Activated T-helper 2 cell treated with anti-CD3 and anti-CD28 coated beads, Interferon-gamma antibody, Interleukin-2, Interleukin-4, amounts not matched to agents 10 μg/mL and 5 μg/mL and 100 μg/mL, durations not matched to agents 14 hours and 24 hours and 36 hours (primary cell): ENCODE measurements around the gene ADH4. TPM values are rescaled to one million over a fixed set of nuclear protein-coding genes. Genes with fewer than 3 reads are reported as not detected.
"Not testable (repeated sequence)": the region's sequence is repeated elsewhere in the genome, so short reads cannot be mapped to it uniquely, and the experiment has no call there.

Experiments
- DNase-seq: peaks from one replicate; pipeline ENCODE4 v3.0.0; 2021; ENCODE audit warnings: low spot score
- H3K27ac Mint-ChIP-seq: one replicate; pipeline ENCODE4 v1.8.0; 2021; ENCODE audit warnings: mixed read lengths
- H3K27me3 Mint-ChIP-seq: one replicate; pipeline ENCODE4 v1.8.0; 2021; ENCODE audit warnings: low read depth, mixed read lengths
- H3K36me3 Mint-ChIP-seq: one replicate; pipeline ENCODE4 v1.8.0; 2021; ENCODE audit warnings: low read depth, mixed read lengths
- H3K4me1 Mint-ChIP-seq: one replicate; pipeline ENCODE4 v1.8.0; 2021; ENCODE audit warnings: low read depth, mixed read lengths
- H3K4me3 Mint-ChIP-seq: one replicate; pipeline ENCODE4 v1.8.0; 2021; ENCODE audit warnings: low read depth, mild to moderate bottlenecking, moderate library complexity, mixed read lengths
- H3K9me3 Mint-ChIP-seq: one replicate; pipeline ENCODE4 v1.8.0; 2021; ENCODE audit warnings: mixed read lengths
- intact Hi-C: fragments of 100-400 bp; cut with micrococcal nuclease; formaldehyde crosslinking; loops from one replicate; pipeline ENCODE4 v1.15.1; 2023
- total RNA-seq: library from RNA; stranded (reverse); gene quantifications from 2 replicates; pipeline ENCODE4 v1.2.3, GENCODE V29; 2022

The ADH4 gene
- not detected in 2 replicates for total RNA-seq

DNA sequence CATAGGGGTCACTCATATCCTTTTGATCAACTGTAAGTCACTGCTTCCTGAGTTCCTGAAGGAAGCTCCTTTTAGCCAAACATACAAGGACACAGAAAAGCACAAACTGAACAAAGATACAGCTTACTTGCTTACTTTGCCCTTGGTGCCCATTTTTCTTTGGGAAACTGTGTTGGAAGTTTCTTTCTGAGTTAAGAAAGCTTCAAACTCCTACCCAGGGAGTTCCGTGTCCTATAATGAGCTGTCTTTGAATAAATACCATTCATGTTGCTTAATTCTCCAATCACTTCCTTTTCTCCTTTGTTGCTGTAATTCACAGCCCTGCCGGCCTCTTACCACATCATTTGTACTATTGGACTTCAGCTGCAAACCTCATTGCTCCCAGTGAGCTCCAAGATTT is at the start of gene ADH4:
Gene ADH4 (minus strand): TSS at position 228 of the 400 bp plus-strand sequence. CDS start 75 bp downstream, at position 153.
- H3K4me3 Mint-ChIP-seq: no peak within 1 kb of the TSS
- H3K36me3 Mint-ChIP-seq: no peaks in the 10 kb centered on the region
- peaks cover 5% of the 10 kb centered on the region for H3K27me3 Mint-ChIP-seq
- H3K9me3 Mint-ChIP-seq: no peaks in the 10 kb centered on the region
- no peak for DNase-seq
- no peaks in the 10 kb centered on the region for H3K4me1 Mint-ChIP-seq
- intact Hi-C loops: no loop called here
- no peak within 1 kb of the TSS for H3K27ac Mint-ChIP-seq

DNA sequence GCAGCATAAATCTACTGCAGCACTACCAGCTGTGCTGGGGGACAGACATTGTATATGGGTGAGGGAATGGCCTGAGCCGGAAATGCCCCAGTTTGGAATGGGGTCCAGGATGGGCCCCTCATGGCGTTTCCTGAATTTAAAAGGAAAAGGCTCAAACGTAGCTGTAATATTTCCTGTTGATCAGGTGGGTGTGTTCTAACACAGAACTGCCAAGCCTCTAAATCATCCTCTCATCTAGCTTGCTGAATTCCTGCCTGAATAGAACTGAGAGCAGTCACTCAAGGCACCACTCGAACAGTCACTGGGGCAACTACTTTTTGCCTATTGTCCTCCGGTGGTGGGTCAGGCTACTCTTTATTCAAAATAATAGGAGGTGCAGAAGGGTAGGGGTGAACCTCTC is 46.2 kb upstream of the ADH4 start:
- Mint-ChIP-seq H3K36me3 (no peaks in the 10 kb centered on the region), H3K4me1 (no peaks in the 10 kb centered on the region), H3K27ac (no peak overlapping the region), H3K9me3 (peaks cover 17% of the 10 kb centered on the region), H3K27me3 (no peaks in the 10 kb centered on the region), H3K4me3 (no peak overlapping the region)
- intact Hi-C loops: no loop called here
- no peak for DNase-seq

DNA sequence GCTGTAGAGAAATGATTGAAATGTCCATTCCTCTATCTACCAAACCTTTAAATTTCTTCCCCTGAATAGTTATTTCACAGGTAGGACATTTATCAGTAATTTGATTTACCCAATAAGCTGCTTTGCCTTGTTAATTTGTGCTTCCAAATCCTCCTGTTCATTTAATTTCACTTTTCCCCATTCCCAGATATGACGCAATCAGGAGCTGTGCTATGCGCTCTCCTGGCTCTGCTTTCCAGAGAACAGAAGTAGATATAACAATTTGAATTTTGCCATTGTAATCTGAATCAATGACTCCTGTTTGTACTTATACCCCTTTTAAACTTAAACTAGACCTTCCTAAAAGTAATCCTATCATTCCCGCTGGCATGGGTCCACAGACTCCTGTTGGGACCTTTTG is 45.8 kb upstream of the ADH4 start:
- peaks cover 17% of the 10 kb centered on the region for H3K9me3 Mint-ChIP-seq
- H3K27ac Mint-ChIP-seq, H3K4me3 Mint-ChIP-seq, H3K36me3 Mint-ChIP-seq, intact Hi-C loops, DNase-seq, H3K4me1 Mint-ChIP-seq, H3K27me3 Mint-ChIP-seq: not testable (repeated sequence)

- Mint-ChIP-seq H3K4me1 (no peaks in the 10 kb centered on the region), H3K36me3 (no peaks in the 10 kb centered on the region), H3K27me3 (no peaks in the 10 kb centered on the region), H3K4me3 (no peak overlapping the region), H3K9me3 (peaks cover 17% of the 10 kb centered on the region), H3K27ac (no peak overlapping the region)
- no peak for DNase-seq
- intact Hi-C loops: no loop called here
These were observed 41.9 kb upstream of the ADH4 start for GRCh38 chr4:99186029-99186428.

DNA sequence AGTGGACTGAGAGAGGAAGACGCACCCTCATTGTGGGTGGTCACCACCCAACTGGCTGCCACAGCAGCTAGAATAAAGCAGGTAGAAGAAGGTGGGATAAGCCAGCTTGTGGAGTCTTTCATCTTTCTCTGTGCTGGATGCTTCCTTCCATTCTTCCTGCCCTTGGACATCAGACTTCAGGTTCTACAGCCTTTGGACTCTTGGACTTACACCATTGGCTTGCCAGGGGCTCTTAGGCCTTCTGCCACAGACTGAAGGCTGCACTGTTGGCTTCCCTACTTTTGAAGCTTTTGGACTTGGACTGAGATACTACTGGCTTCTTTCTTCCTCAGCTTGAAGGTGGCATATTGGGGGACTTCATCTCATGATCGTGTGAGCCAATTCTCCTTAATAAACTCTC is 41.5 kb upstream of the ADH4 start:
- no peak for DNase-seq
- peaks cover 13% of the 10 kb centered on the region for H3K9me3 Mint-ChIP-seq
- intact Hi-C loops: no loop called here
- no peaks in the 10 kb centered on the region for H3K36me3 Mint-ChIP-seq
- H3K27me3 Mint-ChIP-seq: no peaks in the 10 kb centered on the region
- no peak overlapping the region for H3K27ac Mint-ChIP-seq
- no peaks in the 10 kb centered on the region for H3K4me1 Mint-ChIP-seq
- H3K4me3 Mint-ChIP-seq: no peak overlapping the region

- no peak for DNase-seq
- Mint-ChIP-seq H3K9me3 (no peaks in the 10 kb centered on the region), H3K4me1 (no peaks in the 10 kb centered on the region), H3K4me3 (no peak overlapping the region), H3K27ac (no peak overlapping the region), H3K36me3 (no peaks in the 10 kb centered on the region), H3K27me3 (no peaks in the 10 kb centered on the region)
- intact Hi-C loops: no loop called here
These were observed 36.4 kb upstream of the ADH4 start for GRCh38 chr4:99180382-99181070.

- Mint-ChIP-seq H3K4me1 (no peaks in the 10 kb centered on the region), H3K36me3 (no peaks in the 10 kb centered on the region), H3K4me3 (no peak overlapping the region), H3K27ac (no peak overlapping the region), H3K9me3 (peaks cover under 1% of the 10 kb centered on the region), H3K27me3 (no peaks in the 10 kb centered on the region)
- DNase-seq: no peak
- intact Hi-C loops: no loop called here
These were observed 35.5 kb upstream of the ADH4 start for GRCh38 chr4:99179626-99180025.

DNA sequence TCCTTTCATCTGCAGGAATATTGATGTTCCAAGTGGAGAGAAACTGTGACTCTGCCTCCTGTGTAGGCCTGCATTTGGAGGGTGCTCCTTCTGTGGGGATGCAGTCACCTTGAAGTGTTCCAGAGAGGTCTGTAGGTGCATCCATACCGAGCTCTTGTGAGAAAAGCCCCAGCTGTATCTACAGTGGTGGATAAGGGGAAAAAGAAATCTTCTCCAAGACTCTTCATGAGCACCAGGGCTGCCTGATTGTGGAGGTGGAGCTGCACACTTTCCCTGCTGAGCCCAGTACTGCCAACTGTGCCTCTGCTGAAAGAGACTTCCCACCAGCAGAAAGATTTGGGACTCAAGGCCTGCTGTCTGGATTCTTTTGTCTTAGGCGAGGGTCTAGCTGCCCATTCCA is 35.1 kb upstream of the ADH4 start:
- Mint-ChIP-seq H3K27ac (no peak overlapping the region), H3K27me3 (no peaks in the 10 kb centered on the region), H3K4me3 (no peak overlapping the region), H3K4me1 (no peaks in the 10 kb centered on the region), H3K9me3 (peaks cover 4% of the 10 kb centered on the region), H3K36me3 (no peaks in the 10 kb centered on the region)
- no peak for DNase-seq
- intact Hi-C loops: no loop called here

DNA sequence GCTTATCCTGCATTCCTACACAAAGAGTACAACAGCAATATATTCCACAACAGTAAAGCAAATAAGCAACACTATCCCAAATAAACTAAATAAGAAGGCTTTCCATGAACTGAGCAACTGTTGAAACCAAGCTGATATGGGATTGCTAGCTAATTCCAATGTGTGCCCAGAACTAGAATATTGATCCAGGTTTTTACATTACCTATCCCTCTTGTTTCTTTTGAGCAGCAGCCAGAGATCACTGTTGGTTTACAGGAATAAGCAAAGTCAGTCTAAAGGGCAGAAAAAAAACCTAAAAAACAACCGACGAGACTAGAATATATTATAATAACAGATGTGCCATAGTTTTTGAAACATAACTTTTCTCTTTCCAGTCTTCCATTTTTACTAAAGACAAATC is 22.4 kb upstream of the ADH4 start:
- Mint-ChIP-seq H3K4me3 (no peak overlapping the region), H3K27me3 (no peaks in the 10 kb centered on the region), H3K4me1 (no peaks in the 10 kb centered on the region), H3K27ac (no peak overlapping the region), H3K9me3 (no peaks in the 10 kb centered on the region), H3K36me3 (no peaks in the 10 kb centered on the region)
- intact Hi-C loops: no loop called here
- no peak for DNase-seq

DNA sequence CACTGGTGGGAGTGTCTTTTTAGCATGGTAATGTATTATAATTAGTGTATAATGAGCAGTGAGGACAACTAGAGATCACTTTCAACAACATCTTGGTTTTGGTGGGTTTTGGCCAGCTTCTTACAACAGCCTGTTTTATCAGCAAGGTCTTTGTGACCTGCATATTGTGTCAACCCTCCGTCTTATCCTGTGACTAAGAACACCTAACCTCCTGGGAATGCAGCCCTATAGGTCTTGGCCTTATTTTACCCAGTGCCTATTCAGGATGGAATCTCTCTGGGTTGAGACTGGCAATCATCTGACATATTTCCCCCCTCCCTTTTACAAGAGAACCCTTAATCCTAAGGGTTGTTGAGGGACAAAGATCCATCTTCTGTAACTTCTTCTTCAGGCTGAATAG is 21.9 kb upstream of the ADH4 start:
- H3K27me3 Mint-ChIP-seq: no peaks in the 10 kb centered on the region
- no peak overlapping the region for H3K4me3 Mint-ChIP-seq
- no peaks in the 10 kb centered on the region for H3K36me3 Mint-ChIP-seq
- H3K4me1 Mint-ChIP-seq: no peaks in the 10 kb centered on the region
- H3K27ac Mint-ChIP-seq: no peak overlapping the region
- no peaks in the 10 kb centered on the region for H3K9me3 Mint-ChIP-seq
- intact Hi-C loops: no loop called here
- DNase-seq: no peak

DNA sequence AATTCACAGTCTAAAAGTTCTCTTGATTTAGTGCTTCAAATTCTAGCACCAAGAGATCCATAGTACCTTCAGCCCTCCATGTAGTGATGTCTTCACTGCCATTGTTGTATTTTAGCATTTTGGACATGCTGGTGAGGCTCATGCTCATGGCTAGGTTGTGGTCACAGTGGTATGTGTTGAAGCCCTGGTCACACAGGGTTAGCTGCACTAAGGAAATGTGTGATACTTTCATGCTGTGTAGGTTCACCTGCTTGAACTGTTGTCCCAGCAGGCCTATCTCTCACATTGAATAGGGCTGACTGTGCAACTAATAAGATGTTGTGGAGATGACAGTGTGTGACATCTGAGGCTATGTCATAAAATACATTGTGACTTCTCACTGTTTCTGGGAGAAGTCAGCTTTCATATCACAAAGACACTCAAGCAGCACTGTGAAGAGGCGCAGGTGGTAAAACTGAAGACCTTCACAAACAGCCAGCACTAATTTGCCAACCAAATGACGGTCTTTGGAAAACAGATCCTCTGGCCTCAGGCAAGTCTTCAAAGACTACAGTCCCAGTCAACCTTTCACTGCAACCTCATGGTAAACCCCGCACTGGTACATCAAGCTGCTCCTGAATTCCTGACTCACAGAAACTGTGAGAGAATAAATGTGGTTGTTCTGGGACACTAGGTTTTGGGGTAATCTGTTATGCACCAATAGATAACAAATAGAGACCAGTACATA is 17.4 kb upstream of the ADH4 start:
- no peak overlapping the region for H3K4me3 Mint-ChIP-seq
- H3K27ac Mint-ChIP-seq: no peak overlapping the region
- H3K9me3 Mint-ChIP-seq: no peaks in the 10 kb centered on the region
- intact Hi-C loops: no loop called here
- no peaks in the 10 kb centered on the region for H3K27me3 Mint-ChIP-seq
- H3K4me1 Mint-ChIP-seq: no peaks in the 10 kb centered on the region
- no peaks in the 10 kb centered on the region for H3K36me3 Mint-ChIP-seq
- DNase-seq: no peak

- intact Hi-C loops: no loop called here
- Mint-ChIP-seq H3K27me3 (no peaks in the 10 kb centered on the region), H3K9me3 (no peaks in the 10 kb centered on the region), H3K27ac (no peak overlapping the region), H3K36me3 (no peaks in the 10 kb centered on the region), H3K4me3 (no peak overlapping the region), H3K4me1 (no peaks in the 10 kb centered on the region)
- no peak for DNase-seq
These were observed 15.6 kb upstream of the ADH4 start for GRCh38 chr4:99159699-99160098.

GRCh38 chr4:99157478-99157935 is 13.4 kb upstream of the ADH4 start:
- Mint-ChIP-seq H3K27me3 (no peaks in the 10 kb centered on the region), H3K36me3 (no peaks in the 10 kb centered on the region), H3K4me1 (no peaks in the 10 kb centered on the region), H3K9me3 (no peaks in the 10 kb centered on the region), H3K27ac (no peak overlapping the region), H3K4me3 (no peak overlapping the region)
- intact Hi-C loops: no loop called here
- DNase-seq: no peak
